GM12865 (cell line): ENCODE data around the gene BCAR3.

Experiments used
- DNase-seq: peaks from one replicate; pipeline ENCODE4 v3.0.0; 2010; ENCODE audit warnings: low read depth
- H3K4me3 ChIP-seq: 2 replicates; pipeline ENCODE4 v1.5.1; 2011; ENCODE audit warnings: mild to moderate bottlenecking, low read depth, low read length, control low read depth
- CTCF ChIP-seq: IDR thresholded peaks from 2 replicates; pipeline ENCODE4 v1.5.1; 2011; ENCODE audit warnings: low read length, control low read depth, low read depth, inconsistent platforms; ENCODE audit not compliant: insufficient read depth; ENCODE audit errors: missing control alignments

The BCAR3 gene

GRCh38 chr1:93681989-93682412 lies 364 bp upstream of the BCAR3 start:
- DNase-seq: no peak
- peak overlapping the region; percentile 48 for H3K4me3 ChIP-seq
- TF ChIP-seq CTCF: no peak

- peak; percentile 76 for DNase-seq
- peak overlapping the region; percentile 55 for H3K4me3 ChIP-seq
These were observed 1.1 kb downstream of the BCAR3 start for GRCh38 chr1:93680420-93681100.

GRCh38 chr1:93680076-93680419 lies 1.6 kb downstream of the BCAR3 start:
- no peak for TF ChIP-seq CTCF
- no peak overlapping the region for H3K4me3 ChIP-seq
- DNase-seq: no peak

More at GRCh38 chr1:93680420-93681100, 1.1 kb downstream of the BCAR3 start:
- peak; percentile 49 for TF ChIP-seq CTCF

- no peak for DNase-seq
- H3K4me3 ChIP-seq: no peak overlapping the region
- no peak for TF ChIP-seq CTCF
These were observed 2.1 kb downstream of the BCAR3 start for GRCh38 chr1:93679546-93679945.

- no peak for DNase-seq
- TF ChIP-seq CTCF: no peak
- no peak overlapping the region for H3K4me3 ChIP-seq
These were observed 2.6 kb downstream of the BCAR3 start for GRCh38 chr1:93678946-93679480.

- DNase-seq: no peak
- no peak for TF ChIP-seq CTCF
- H3K4me3 ChIP-seq: no peak overlapping the region
These were observed 3.1 kb downstream of the BCAR3 start for GRCh38 chr1:93678491-93678890.

GRCh38 chr1:93677729-93678128 lies 3.9 kb downstream of the BCAR3 start:
- no peak for DNase-seq
- H3K4me3 ChIP-seq: no peak overlapping the region
- TF ChIP-seq CTCF: no peak
